Prostate gland (tissue), 2 donors: Measurements from ENCODE around the gene CDC42BPB. TPM values are rescaled to one million over a fixed set of nuclear protein-coding genes. Genes with fewer than 3 reads are reported as not detected.

Experiments used
- DNase-seq: peaks from one replicate; pipeline ENCODE4 v3.0.0-alpha.2; 2019; ENCODE audit warnings: low spot score
- H3K27ac ChIP-seq, 2 donors: fragments of 200-600 bp; sonication (generic); 2 replicates each; pipeline ENCODE4 v1.5.1; 2017 to 2019
- H3K27me3 ChIP-seq: fragments of 200-600 bp; sonication (generic); replicated peaks from 2 replicates; pipeline ENCODE4 v1.5.1; 2019; ENCODE audit not compliant: insufficient read depth
- H3K36me3 ChIP-seq, 2 donors: fragments of 200-600 bp; sonication (generic); 1 replicate in 1 of 2; 2 replicates in 1 of 2; pipeline versions ENCODE4 v1.5.1 to v1.8.1; 2017 to 2019
- H3K4me1 ChIP-seq: fragments of 200-600 bp; sonication (generic); replicated peaks from 2 replicates; pipeline ENCODE4 v1.5.1; 2019
- H3K4me3 ChIP-seq, 2 donors: fragments of 200-600 bp; sonication (generic); 2 replicates each; pipeline ENCODE4 v1.5.1; 2017 to 2019
- H3K9me3 ChIP-seq: fragments of 200-600 bp; sonication (generic); 2 replicates; pipeline ENCODE4 v1.5.1; 2017
- POLR2A ChIP-seq: fragments of 450-650 bp; IDR thresholded peaks from one replicate; pipeline ENCODE4 v1.6.1; 2016; ENCODE audit warnings: antibody characterized with exemption, mild to moderate bottlenecking
- POLR2AphosphoS5 ChIP-seq: sonication (generic); formaldehyde crosslinking; IDR thresholded peaks from one replicate; pipeline ENCODE4 v1.6.1; 2017; ENCODE audit warnings: antibody characterized with exemption
- WGBS: methylation state at CpG from one replicate; pipeline ENCODE4 v1.1.5; 2018; 5-methylcytosine and 5-hydroxymethylcytosine counted together
- intact Hi-C: fragments of 100-400 bp; cut with DNase I; formaldehyde crosslinking; loops from one replicate; pipeline ENCODE4 v1.14.2; 2022
- total RNA-seq, 2 donors: library from RNA; depleted of rRNA; stranded (reverse); fragments of >200 nt; gene quantifications; one replicate each; pipeline ENCODE4 v1.1.0, GENCODE V29; 2016
- TF ChIP-seq, protein P1 (sequence below), 4 experiments: fragments of 200-600 bp in 2 of 4; fragments of 450-650 bp in 2 of 4; sonication (generic) in 2 of 4; IDR thresholded peaks; 1 replicate in 3 of 4; 2 replicates in 1 of 4; pipeline ENCODE4 v1.5.1; 2016 to 2019; ENCODE audit warnings: antibody characterized with exemption in 4 of 4, mild to moderate bottlenecking in 2 of 4, moderate library complexity in 2 of 4

The CDC42BPB gene
- total RNA-seq, 2 donors from 2014 or later, result 78.9 to 172 TPM

DNA sequence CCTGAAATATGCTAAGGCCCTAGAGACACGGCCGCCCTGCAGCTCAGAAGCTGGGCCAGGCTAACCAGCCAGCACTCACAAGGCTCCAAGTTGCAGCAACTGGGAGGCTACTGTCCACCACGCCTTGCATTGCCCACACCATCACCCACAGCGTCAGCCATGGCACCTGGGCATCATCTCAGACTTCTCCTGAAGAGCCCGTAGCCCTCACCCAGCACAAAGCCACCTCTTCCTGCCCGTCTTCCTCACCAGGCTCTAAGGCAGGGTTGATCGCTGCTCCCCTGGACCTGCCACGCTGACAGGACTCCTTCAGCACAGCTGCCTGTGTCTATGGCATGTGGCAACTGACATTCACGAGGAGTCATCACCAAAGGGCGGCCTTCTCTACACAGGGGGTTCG is 38.1 kb downstream of the CDC42BPB start:
- Histone ChIP-seq H3K36me3 (no peaks in the 10 kb centered on the region), H3K27me3 (no peaks in the 10 kb centered on the region), H3K4me3 (no peak overlapping the region), H3K27ac (no peak overlapping the region), H3K4me1 (peaks cover 2% of the 10 kb centered on the region), H3K9me3 (no peaks in the 10 kb centered on the region)
- TF ChIP-seq, protein P1, sequence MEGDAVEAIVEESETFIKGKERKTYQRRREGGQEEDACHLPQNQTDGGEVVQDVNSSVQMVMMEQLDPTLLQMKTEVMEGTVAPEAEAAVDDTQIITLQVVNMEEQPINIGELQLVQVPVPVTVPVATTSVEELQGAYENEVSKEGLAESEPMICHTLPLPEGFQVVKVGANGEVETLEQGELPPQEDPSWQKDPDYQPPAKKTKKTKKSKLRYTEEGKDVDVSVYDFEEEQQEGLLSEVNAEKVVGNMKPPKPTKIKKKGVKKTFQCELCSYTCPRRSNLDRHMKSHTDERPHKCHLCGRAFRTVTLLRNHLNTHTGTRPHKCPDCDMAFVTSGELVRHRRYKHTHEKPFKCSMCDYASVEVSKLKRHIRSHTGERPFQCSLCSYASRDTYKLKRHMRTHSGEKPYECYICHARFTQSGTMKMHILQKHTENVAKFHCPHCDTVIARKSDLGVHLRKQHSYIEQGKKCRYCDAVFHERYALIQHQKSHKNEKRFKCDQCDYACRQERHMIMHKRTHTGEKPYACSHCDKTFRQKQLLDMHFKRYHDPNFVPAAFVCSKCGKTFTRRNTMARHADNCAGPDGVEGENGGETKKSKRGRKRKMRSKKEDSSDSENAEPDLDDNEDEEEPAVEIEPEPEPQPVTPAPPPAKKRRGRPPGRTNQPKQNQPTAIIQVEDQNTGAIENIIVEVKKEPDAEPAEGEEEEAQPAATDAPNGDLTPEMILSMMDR (IDR thresholded peaks at IDR 0.05), result no peak
- no peak for TF ChIP-seq POLR2A
- no peak for TF ChIP-seq POLR2AphosphoS5
- 97% methylated on average over 11 of the region's 11 CpGs for WGBS
- intact Hi-C loops, result no loop called here
- no peak for DNase-seq

DNA sequence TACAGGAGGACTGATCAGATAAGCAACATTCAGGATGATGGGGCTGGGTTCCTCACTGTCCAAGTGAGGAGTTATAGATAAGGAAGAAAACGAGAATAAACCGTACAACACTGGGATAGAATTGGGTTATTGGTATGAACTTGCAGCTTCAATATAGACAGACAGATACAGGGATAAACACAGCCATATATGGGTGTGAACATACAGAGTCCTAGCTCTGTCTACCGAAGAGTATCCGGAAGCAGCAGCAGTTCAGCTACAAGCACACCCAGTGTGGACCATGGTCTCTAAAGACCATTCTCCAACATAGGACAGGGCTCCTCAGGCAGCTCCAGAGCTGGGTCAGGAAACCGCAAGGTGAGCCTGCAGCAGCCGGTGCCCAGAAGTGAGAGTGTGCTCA is 40.8 kb downstream of the CDC42BPB start:
- intact Hi-C loops, result no loop called here
- Histone ChIP-seq H3K4me1 (peaks cover 2% of the 10 kb centered on the region), H3K27me3 (no peaks in the 10 kb centered on the region), H3K4me3 (no peak overlapping the region), H3K9me3 (no peaks in the 10 kb centered on the region), H3K27ac (no peak overlapping the region), H3K36me3 (no peaks in the 10 kb centered on the region)
- DNase-seq, result no peak
- 90% methylated on average over 6 of the region's 6 CpGs for WGBS
- TF ChIP-seq, protein P1 (IDR thresholded peaks at IDR 0.05), result no peak
- TF ChIP-seq POLR2AphosphoS5, result no peak
- no peak for TF ChIP-seq POLR2A

DNA sequence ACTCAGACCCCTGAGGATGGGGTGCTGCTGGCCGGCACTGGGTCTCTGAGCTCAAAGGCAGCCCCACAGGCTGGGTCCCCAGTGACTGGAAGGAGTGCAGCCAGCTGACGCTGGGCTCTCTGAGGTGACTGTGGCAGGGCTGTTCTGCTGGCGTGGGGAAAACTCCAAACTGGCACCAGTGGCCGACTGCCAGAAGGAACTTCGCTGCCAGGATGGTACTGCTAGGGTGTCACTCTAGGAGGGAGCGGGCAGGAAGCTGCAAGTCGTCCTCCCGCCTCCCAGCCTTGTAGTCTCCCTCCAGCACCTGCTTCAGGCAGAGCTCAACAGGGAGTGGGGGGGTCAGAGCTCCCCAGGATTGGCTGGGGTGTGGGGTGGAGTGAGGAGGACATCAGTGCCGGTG is 41.3 kb downstream of the CDC42BPB start:
- H3K27me3 ChIP-seq, result no peaks in the 10 kb centered on the region
- 49% methylated on average over 9 of the region's 9 CpGs for WGBS
- no peaks in the 10 kb centered on the region for H3K9me3 ChIP-seq
- TF ChIP-seq POLR2A, result no peak
- no peak for TF ChIP-seq POLR2AphosphoS5
- intact Hi-C loops, result no loop called here
- no peaks in the 10 kb centered on the region for H3K36me3 ChIP-seq
- H3K27ac ChIP-seq, result no peak overlapping the region
- no peak overlapping the region for H3K4me3 ChIP-seq
- peaks cover 2% of the 10 kb centered on the region for H3K4me1 ChIP-seq
- peak; percentile 50 for DNase-seq

DNA sequence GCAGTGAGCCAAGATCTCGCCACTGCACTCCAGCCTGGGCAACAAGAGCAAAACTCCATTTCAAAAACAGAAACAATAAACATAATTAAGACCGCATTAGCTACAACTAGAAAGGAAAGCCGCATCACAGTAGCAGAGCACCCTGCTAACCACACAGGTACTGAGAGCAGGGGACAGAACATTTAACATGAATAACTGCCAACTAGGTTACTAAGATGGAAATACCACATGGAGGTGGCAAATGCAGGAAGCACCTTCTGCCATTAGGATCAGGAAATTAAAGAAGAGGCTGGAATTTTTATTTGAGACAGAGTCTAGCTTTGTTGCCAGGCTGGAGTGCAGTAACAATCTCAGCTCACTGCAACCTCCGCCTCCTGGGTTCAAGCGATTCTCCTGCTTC is 41.9 kb downstream of the CDC42BPB start:
- Histone ChIP-seq H3K36me3 (no peaks in the 10 kb centered on the region), H3K27me3 (no peaks in the 10 kb centered on the region), H3K4me1 (peaks cover 2% of the 10 kb centered on the region), H3K9me3 (no peaks in the 10 kb centered on the region), H3K27ac (no peak overlapping the region), H3K4me3 (no peak overlapping the region)
- TF ChIP-seq POLR2AphosphoS5 (no peak), POLR2A (no peak)
- TF ChIP-seq, protein P1 (IDR thresholded peaks at IDR 0.05), result no peak
- intact Hi-C loops, result no loop called here
- DNase-seq, result no peak
- WGBS, result 95% methylated on average over 5 of the region's 5 CpGs

DNA sequence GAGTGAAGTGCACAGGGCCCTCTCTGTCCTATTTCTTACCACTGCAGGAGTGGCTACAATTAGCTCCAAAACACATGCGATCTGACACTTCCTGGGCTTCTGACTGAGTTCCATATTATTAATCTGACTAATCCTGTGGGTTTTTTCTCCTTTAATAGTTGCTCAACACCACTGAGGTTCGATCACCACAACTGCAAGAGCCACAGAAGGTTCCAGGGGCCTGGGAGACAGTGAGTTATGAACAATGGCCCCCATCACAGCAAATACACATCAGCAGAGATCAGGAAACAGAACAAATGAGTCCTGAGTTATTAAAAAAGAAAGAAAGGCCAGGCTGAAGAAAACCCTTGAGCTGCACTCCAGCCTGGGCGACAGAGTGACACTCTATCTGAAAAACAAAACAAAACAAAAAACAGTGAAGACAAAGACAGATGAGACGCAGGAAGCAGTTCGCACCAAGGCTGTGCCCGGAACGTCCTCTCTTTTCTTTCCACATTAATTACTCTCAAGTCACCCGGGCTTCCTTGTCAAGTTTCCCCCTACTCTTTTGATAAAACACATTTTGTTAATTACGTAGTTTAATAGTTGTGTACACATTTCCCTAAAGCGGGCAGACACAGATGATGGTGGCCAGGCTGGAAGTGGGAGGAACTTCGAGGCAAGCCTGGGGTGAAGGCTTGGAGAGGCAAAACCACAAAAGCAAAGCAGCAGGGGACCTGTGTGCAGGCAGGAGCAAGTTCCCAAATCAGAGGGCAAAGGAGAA is 42.7 kb downstream of the CDC42BPB start:
- no peaks in the 10 kb centered on the region for H3K36me3 ChIP-seq
- WGBS, result 71% methylated on average over 11 of the region's 11 CpGs
- H3K27ac ChIP-seq, result no peak overlapping the region
- H3K27me3 ChIP-seq, result no peaks in the 10 kb centered on the region
- intact Hi-C loops, result no loop called here
- TF ChIP-seq POLR2A (no peak), POLR2AphosphoS5 (no peak)
- TF ChIP-seq, protein P1 (IDR thresholded peaks at IDR 0.05), result no peak
- peaks cover 2% of the 10 kb centered on the region for H3K4me1 ChIP-seq
- DNase-seq, result no peak
- no peaks in the 10 kb centered on the region for H3K9me3 ChIP-seq
- no peak overlapping the region for H3K4me3 ChIP-seq
